GM12878 (cell line): ENCODE results near the gene ADAMTS4.

Experiments
- CBX5 ChIP-seq: sonication (generic); IDR thresholded peaks from 2 replicates; pipeline ENCODE4 v1.6.1; 2016; ENCODE audit warnings: low read depth, moderate library complexity, mild to moderate bottlenecking, inconsistent platforms
- CTCF ChIP-seq, 3 experiments: IDR thresholded peaks in 2 of 3; conservative IDR thresholded peaks in 1 of 3; 2 replicates each; pipeline ENCODE4 v1.5.1; 2011; ENCODE audit warnings: low read depth in 3 of 3, low read length in 3 of 3, mild to moderate bottlenecking in 3 of 3, control low read depth in 2 of 3, moderate library complexity in 2 of 3, inconsistent platforms in 1 of 3, mixed read lengths in 1 of 3; ENCODE audit not compliant: control insufficient read depth in 2 of 3, insufficient read depth in 1 of 3; ENCODE audit errors: extremely low read depth in 1 of 3
- EP300 ChIP-seq, 2 experiments: fragments of 150-350 bp in 1 of 2; IDR thresholded peaks; 2 replicates each; pipeline ENCODE4 v1.6.1; 2011 to 2012; ENCODE audit warnings: low read depth in 2 of 2, low read length in 2 of 2, borderline replicate concordance in 1 of 2, improper control_type of control experiment in 1 of 2, inconsistent platforms in 1 of 2; ENCODE audit not compliant: control insufficient read depth in 1 of 2
- GABPA ChIP-seq: IDR thresholded peaks from 2 replicates; pipeline ENCODE4 v1.6.1; 2014; ENCODE audit warnings: antibody characterized with exemption, low read depth, mild to moderate bottlenecking, inconsistent platforms
- KDM1A ChIP-seq: fragments of 200-600 bp; sonication (generic); IDR thresholded peaks from 2 replicates; pipeline ENCODE4 v1.6.1; 2016; ENCODE audit warnings: borderline replicate concordance
- POLR2A ChIP-seq: IDR thresholded peaks from 2 replicates; pipeline ENCODE4 v1.6.1; 2011; ENCODE audit warnings: low read depth, mild to moderate bottlenecking, low read length
- POLR2AphosphoS5 ChIP-seq: IDR thresholded peaks from 2 replicates; pipeline ENCODE4 v1.6.1; 2011; ENCODE audit warnings: mild to moderate bottlenecking, low read length, inconsistent platforms
- SMARCA5 ChIP-seq: fragments of 450-650 bp; IDR thresholded peaks from 2 replicates; pipeline ENCODE4 v1.6.1; 2017; ENCODE audit warnings: mild to moderate bottlenecking

GRCh38 chr1:161168906-161169305, 29.9 kb downstream of the ADAMTS4 start:
- no peak for TF ChIP-seq CTCF (IDR thresholded peaks at IDR 0.05 in 2 of 3, conservative IDR thresholded peaks at IDR 0.05 in 1 of 3; ENCODE audit: control insufficient read depth in 2 of 3, extremely low read depth in 1 of 3, insufficient read depth in 1 of 3, low read depth in 3 of 3, low read length in 3 of 3)
- no peak for TF ChIP-seq POLR2A
- TF ChIP-seq SMARCA5 = no peak
- TF ChIP-seq POLR2AphosphoS5 = no peak
- TF ChIP-seq EP300 (IDR thresholded peaks at IDR 0.05; ENCODE audit: borderline replicate concordance in 1 of 2, control insufficient read depth in 1 of 2, low read depth in 2 of 2, low read length in 2 of 2) = no peak
- no peak for TF ChIP-seq GABPA
- no peak for TF ChIP-seq KDM1A
- TF ChIP-seq CBX5 = no peak
